Measurements from ENCODE around the gene HBP1. TPM values are rescaled to one million over a fixed set of nuclear protein-coding genes. Genes with fewer than 3 reads are reported as not detected.

Gene HBP1
- total and polyA plus RNA-seq, 2 of the 13 experiments (the other 11 are each of a cell fraction or from before 2014, with no cell fraction given): 22.9 to 44.1 TPM

GRCh38 chr7:107169120-107170050 lies 582 bp downstream of the HBP1 start (continued):
- TF ChIP-seq HDAC1 (CRISPR knock-in tag; IDR thresholded peaks at IDR 0.05): peak; percentile 88
- peak; percentile 95; the same call in 1 of the 2 replicates for TF ChIP-seq CBX5 (CRISPR knock-in tag; IDR thresholded peaks at IDR 0.05; ENCODE audit: borderline replicate concordance)
- TF ChIP-seq ZNF530 (CRISPR knock-in tag; IDR thresholded peaks at IDR 0.05; ENCODE audit: low read depth): no peak
- no peak for TF ChIP-seq JUND (CRISPR knock-in tag; IDR thresholded peaks at IDR 0.05)
- TF ChIP-seq NFAT5 (CRISPR knock-in tag; IDR thresholded peaks at IDR 0.05): 0 out of 2 replicates have a peak, but pooled peaks have one; percentile 28
- TF ChIP-seq MTERF4 (CRISPR knock-in tag; IDR thresholded peaks at IDR 0.05): no peak
- no peak for TF ChIP-seq E2F1 (CRISPR knock-in tag; IDR thresholded peaks at IDR 0.05)
- TF ChIP-seq CHD4 (IDR thresholded peaks at IDR 0.05; ENCODE audit: borderline replicate concordance, low read length): no peak
- TF ChIP-seq ELF3 (CRISPR knock-in tag; IDR thresholded peaks at IDR 0.05): peak; percentile 36
- TF ChIP-seq MAZ (IDR thresholded peaks at IDR 0.05; ENCODE audit: borderline replicate concordance, low read depth, low read length): peak; percentile 70
- 0 out of 2 replicates have a peak, but pooled peaks have one; percentile 12 for TF ChIP-seq MAZ (CRISPR knock-in tag; IDR thresholded peaks at IDR 0.05; ENCODE audit: low read depth)
- no peak for TF ChIP-seq EED (CRISPR knock-in tag; IDR thresholded peaks at IDR 0.05)
- peak; percentile 57; the same call in 1 of the 2 replicates for TF ChIP-seq NFKBIZ (CRISPR knock-in tag; IDR thresholded peaks at IDR 0.05)
- peak; percentile 85 for TF ChIP-seq DMAP1 (CRISPR knock-in tag; IDR thresholded peaks at IDR 0.05)
- TF ChIP-seq, protein P1, sequence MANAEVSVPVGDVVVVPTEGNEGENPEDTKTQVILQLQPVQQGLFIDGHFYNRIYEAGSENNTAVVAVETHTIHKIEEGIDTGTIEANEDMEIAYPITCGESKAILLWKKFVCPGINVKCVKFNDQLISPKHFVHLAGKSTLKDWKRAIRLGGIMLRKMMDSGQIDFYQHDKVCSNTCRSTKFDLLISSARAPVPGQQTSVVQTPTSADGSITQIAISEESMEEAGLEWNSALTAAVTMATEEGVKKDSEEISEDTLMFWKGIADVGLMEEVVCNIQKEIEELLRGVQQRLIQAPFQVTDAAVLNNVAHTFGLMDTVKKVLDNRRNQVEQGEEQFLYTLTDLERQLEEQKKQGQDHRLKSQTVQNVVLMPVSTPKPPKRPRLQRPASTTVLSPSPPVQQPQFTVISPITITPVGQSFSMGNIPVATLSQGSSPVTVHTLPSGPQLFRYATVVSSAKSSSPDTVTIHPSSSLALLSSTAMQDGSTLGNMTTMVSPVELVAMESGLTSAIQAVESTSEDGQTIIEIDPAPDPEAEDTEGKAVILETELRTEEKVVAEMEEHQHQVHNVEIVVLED (CRISPR knock-in tag; IDR thresholded peaks at IDR 0.05; ENCODE audit: borderline replicate concordance): peak; percentile 36; the same call in 1 of the 2 replicates
- peak; percentile 67 for TF ChIP-seq ZBTB25 (CRISPR knock-in tag; IDR thresholded peaks at IDR 0.05)
- no peak for TF ChIP-seq SOX6 (IDR thresholded peaks at IDR 0.05)
- peak; percentile 83 for TF ChIP-seq SOX6 (CRISPR knock-in tag; IDR thresholded peaks at IDR 0.05)
- peak; percentile 77 for TF ChIP-seq FOXK2 (IDR thresholded peaks at IDR 0.05)

All from HepG2 (cell line).